Stimulated activated CD8-positive, alpha-beta memory T cell treated with anti-CD3 and anti-CD28 coated beads, Interleukin-15, amount 100 ng/mL, for 4 hours (primary cell): ENCODE measurements around the gene BMF.
"Not testable (repeated sequence)": the region's sequence is repeated elsewhere in the genome, so short reads cannot be mapped to it uniquely, and the experiment has no call there.

Source experiments
- DNase-seq, 2 donors: peaks; one replicate each; pipeline ENCODE4 v3.0.0-alpha.2; 2020; ENCODE audit warnings: low read depth in 2 of 2

BMF gene, protein sequence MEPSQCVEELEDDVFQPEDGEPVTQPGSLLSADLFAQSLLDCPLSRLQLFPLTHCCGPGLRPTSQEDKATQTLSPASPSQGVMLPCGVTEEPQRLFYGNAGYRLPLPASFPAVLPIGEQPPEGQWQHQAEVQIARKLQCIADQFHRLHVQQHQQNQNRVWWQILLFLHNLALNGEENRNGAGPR

DNA sequence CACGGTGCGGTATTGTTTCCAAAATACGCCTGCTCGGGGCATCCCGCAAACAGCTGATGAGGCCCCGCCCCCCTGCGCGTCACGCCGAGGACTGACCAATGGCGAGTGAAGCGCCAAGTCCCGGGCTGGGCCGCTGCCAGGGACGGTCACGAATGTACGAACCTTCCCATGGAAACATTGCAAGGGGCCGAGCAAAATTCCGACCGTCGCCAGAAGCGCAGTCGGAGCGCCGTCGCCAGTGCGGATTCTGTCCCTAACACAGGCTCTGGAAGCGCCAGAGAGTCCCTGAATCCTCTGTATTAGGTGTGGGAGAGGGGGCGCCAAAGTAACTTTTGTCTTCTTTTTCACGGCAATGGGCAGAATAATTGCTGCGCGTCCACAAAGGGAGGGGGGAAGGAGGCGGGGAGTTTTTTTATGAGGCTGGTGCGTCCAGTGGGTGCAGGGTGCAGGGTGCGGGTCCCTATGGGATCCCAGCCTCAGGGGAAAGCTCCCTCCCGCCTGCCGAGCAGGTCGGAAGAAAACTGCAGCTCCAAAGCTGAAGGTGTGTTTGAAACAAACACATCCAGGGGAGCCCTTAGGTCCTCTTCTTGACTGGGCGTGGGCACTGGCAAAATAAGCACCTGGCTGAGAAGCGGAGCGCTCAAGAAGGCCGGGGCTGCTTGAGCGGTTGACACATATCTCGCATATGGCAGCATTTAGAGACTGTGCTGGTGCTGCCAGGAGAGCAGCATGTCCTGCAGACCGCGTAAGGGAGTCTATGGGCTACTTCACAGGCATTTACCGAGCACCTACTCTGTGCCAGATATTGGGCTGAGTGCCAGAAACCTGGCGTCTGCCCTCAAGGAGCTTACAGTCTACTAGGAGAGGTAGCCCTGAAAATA lies at the start of gene BMF:
Gene BMF, minus strand, starts transcription at position 25 of the 881 bp plus-strand sequence. CDS start 2,793 bp downstream, outside the sequence.
- DNase-seq = peak; percentile 89 to 90

DNA sequence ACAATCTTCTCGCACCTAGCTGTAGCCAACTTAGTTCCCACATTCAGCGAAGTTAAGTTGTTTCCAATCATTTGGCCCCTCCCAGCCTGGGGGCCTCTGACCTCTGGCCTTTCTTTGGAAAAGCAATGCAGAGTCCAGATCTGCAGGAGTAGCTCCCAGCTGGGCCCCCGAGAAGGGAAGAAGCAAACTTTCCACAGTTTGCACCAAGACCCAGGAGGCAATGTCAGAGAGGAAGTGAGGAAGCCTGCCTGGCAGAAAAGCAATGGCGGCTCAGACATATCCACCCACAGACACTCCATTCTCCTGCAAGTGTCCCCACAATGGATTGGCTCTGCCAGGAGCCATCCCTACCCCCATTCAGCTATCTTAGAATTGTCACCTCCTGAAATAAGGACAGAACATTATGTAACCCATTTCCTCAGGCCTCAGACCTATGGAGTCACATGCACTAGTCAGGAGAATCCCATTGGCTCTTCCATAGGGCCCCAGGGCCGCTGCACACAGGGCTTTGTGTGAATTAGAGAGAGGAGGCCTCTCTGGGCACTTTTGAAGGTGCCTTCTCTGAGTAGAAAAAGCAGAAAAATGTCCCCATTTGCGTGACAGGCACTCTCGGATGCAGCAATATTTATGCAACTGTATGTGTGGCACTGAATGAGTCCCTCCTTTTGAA lies 49.2 kb upstream of the BMF start:
- no peak for DNase-seq

DNA sequence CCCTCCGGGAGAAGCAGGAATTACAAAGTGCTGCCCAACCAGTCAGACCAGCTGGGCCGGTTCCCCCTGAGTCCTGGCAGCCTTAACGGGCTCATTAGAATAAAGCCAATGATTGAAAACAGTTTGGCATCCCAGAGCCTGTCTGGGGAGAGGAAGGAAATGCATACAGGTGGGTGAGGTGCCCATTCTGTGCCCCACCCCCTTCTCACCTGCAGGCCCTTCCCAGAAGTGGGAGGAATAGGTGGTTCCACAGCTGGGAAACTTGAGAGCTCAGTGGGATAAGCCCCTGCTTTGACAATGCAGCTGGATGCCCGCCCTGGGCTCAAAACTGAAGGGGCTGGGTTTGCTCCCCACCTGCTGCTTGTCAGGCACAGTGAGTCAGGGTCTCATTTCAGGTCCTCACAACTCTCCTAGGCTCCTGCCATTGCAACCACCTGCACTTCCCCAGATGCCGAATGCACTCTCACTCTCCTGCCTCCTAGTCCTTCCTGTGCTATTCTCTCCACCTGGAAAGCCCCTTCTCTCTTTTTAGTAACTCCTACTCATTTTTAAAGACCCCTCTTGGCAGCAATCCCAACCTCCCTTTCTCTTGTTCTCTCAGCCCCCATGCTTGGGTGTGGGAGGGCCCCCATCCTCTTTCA lies 46.7 kb upstream of the BMF start:
- DNase-seq = no peak

DNA sequence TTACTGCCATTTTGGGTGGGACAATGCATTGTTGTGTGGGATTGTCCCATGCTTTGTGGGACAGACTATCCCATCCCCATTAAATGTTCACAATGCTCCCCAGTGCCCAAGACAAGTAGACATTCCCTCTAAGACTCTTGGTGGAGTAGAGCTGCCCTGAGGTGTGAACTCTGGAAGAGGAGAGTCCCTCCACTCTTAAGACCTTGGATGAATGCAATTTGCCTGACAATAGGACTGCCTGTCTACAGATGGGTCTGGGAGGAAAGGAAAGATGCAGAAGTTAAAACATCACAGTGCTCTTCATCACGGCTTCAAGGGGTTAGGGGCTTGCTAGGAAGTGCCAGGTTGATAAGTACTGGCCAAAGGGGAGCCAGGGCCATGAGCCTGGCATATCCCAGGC lies 46.1 kb upstream of the BMF start:
- not testable (repeated sequence) for DNase-seq

DNA sequence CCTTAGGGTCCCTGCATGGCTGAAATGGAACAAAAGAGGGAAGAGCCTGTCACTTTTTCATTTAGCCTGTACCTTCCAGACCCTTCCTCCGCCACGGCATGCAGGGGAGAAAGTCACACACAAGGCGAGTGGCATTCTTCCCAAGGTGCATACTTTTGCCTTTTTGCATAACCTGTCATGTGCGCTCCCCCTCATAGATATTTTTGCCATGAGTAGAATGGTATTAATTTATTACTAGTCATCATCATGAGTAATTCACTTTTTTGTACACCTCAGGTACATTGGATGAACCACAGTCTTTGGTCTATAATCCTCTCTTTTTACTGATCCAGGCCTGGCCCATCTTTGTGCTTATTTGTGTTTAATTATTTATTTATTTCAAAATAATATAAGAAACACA lies 43.3 kb upstream of the BMF start:
- no peak for DNase-seq

DNA sequence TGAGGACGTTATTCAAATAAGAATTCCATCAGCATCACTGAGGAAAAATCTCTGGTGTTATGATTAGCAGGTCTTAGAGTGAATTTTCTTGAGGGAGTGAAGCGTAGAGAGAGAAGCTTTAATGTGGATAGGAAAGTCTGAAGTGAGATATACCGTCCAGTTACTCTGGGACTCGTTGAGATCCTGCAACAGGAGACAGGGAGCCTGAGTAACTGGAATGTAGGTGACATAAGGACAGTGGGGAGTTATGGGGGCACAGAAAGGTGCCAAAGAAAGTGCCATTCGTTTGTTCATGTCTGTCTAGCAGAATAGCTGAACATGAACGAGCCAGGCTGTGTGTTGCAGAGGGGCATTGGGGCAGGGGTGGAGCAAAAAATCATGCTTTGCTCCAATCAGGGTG lies 42.8 kb upstream of the BMF start:
- DNase-seq = no peak

DNA sequence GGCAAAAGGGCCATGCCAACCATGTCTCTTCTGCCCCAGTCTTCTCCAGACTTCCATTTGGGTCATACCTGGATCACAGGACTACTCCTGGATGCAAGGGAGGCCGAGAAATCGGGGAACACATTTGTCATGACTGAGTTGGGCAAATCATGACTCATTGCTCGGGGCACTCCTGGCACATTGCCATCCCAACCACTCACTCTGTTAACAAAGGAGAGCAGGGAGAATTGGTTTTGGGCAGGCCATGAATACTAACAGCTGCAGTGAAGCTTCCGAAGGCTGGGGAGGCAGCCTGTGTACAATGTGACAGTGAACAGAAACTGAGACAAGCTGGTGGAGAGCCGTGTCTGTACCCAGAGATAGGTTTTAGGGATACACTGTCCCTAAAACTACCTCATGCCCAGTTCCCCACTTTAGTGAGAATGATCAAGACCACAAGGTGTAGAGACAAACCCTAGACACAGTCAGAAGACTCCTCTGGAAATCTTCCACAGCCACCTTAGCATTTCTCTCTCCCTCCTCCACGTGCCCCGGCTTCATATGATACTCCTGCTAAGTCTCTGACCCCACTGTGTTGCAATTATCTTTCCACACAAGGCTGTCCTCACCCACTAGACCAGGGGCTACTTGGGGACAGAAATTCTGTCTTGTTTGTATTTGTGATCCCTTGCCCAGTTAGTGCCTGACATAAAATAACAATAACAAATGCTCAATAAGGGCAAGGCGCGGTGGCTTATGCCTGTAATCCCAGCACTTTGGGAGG lies 41.7 kb upstream of the BMF start:
- DNase-seq = no peak

DNA sequence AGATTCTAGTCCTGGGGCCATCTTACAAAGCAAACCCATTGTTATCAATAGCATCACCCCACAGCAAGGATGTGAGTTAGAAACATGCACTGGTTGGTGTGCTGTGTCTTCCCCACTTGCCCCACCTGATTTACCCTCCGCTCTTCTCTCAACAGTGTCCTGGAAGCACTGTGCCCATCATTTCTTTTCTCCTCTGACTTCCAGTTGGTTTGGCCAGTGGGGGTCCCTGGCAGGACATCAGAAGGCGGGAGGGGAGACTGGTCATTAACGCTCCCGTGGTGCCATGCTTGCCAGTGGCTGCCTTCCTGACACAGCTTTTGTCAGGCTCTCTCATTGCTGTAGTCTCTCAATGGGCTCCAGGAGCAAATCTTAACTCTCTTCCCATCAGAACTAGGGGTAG lies 40.7 kb upstream of the BMF start:
- DNase-seq = no peak

DNA sequence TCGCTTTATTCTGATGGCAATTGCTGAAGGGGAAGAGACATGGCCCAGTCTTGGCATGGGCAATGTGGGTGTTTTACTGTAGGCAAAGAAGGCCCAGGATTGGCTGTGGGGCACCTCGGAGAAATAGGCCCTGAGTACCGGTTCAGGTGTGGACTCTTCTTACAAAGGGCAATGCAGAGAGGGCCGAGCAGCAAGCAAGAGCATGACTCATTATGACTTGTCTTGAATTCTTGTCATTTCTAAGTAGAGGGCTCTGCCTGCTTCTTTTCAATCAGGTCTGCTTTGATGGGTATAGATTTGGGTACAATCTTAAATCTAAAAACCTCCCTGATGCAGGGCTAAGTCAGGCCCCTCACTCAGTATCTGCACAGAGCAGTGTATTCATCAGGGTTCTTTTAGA lies 37.4 kb upstream of the BMF start:
- DNase-seq = no peak

DNA sequence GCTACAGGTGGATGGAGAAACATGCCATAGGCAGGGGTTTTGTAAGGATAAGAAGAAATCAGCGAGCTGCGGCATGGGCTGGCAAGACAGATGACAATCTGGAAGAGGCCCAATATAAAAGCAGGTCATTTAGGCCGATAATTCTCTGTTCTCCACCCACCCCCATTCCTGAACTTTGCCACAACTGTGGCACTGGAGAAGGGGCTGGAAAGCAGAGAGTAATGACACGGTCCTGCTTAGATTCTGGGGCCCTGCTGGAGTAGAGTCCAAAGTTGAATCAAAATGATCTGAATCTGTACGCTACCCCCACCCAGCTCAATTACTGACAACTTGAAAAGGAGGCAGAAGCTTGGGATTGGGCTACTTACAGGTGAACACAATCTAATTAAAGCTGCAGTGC lies 33.7 kb upstream of the BMF start:
- DNase-seq = no peak

DNA sequence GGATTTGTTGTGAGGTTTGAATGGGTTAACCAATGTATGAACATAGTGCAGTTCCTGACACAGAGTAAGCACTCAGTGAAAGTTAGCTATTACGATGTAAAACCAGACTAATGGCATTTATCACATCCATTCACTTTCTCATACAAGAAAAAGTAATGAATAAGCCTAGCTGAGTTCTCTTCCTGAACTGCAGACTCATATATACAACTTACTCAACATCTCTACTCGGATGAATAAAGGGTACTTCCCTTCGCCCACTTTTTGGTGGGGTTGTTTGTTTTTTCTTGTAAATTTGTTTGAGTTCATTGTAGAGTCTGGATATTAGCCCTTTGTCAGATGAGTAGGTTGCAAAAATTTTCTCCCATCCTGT lies 29.5 kb upstream of the BMF start:
- DNase-seq = not testable (repeated sequence)

DNA sequence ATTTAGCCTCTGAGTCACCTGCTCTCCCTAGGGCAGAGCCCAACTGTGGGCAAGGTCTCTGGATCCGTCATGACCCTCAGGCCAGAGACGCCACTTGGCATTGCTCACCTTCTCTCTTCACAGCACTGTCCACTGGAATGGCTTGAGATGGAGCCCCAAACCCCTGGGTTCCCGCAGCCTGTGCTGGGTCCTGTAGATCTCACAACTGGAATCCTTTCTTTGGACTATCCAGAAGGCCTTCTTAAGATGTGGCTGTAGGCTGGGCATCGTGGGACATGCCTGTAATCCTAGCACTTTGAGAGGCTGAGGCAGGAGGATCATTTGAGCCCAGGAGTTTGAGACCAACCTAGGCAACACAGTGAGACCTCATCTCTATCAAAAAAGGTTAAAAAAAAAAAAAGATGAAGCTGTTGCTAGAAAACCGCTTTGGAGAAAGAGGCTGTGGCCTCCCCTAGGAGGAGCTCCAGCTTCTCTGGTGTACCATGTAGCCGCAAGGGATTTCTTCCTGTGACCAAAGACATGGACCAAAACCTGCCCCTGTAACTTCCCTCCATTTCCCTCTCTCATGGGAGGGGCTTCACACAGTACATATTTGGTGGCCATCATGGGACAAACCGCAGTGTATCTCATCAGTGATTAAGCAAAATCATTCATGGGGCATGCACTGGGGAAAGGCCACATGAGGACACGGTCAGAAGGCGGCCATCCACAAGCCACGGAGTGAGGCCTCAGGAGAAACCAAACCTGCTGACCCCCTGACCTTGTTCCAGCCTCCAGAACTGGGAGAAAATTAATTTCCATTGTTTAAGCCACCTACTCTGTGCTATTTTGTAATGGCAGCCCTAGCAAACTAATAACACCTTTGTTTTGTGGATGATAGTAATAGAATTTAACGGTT lies 28.9 kb upstream of the BMF start:
- no peak for DNase-seq

DNA sequence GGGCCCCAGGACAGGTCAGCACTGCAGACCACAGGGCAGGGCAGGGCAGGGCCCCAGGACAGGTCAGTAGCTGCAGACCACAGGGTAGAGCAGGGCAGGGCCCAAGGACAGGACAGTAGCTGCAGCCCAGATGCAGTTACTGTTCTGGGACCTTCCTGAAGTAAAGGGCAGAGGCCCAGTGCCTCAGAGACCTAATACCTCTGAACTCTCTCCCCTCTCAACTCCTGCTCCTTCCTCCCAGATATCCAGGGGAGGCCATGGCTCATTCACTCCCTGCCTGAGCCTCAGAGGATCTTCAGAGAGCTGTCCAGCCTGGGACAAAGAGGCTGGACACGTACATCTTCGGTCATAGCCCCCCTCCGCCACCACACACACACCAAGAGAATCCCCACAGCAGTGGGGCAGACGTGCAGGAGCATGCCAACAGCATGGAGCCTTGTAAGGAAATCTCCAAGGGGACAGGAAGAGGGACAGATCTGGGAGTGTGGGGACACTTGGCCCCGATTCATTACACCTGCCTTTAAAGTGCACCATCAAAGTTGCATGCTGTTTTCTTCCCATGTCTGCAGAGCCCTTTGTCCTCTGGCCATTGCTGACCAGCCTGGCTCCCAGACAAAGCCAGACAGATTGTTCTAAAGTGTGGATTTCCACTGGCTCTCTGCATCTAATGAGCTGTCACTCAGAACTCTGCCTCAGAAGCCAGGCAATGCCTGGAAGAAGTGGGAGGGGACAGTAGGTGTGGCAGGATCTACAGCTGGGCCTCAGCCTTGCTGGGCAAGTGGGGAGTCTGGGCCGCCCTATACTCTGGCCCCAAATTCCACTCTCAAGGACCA lies 28.0 kb upstream of the BMF start:
- DNase-seq = no peak

DNA sequence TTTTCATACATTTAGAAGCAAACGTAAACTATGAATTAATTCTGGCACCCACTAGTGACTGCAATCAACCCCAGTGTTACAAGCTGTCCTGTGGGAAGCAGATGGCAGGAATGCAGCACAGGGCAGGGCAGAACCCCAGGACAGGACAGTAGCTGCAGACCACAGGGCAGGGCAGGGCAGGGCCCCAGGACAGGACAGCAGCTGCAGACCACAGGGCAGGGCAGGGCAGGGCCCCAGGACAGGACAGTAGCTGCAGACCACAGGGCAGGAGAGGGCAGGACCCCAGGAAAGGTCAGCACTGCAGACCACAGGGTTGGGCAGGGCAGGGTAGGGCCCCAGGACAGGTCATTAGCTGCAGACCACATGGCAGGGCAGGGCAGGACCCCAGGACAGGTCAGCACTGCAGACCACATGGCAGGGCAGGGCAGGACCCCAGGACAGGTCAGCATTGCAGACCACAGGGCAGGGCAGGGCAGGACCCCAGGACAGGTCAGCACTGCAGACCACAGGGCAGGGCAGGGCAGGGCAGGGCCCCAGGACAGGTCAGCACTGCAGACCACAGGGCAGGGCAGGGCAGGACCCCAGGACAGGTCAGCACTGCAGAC lies 27.3 kb upstream of the BMF start:
- DNase-seq = not testable (repeated sequence)

DNA sequence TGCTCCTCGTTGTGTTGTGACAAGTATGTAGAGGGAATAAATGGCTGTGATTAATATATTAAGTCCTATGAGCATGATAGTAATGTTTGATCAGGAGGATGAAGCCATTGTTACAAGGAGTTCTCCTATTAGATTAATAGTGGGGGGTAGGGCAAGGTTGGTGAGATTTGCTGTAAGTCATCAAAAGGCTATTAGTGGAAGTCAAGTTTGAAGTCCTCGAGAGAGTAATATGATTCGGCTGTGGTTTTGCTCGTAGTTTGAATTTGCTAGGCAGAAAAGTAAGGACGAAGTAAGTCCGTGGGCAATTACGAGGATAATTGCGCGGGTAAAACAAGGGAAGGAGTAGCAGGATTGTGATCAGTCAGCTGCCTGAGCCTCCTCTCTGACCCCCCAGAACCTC lies 26.2 kb upstream of the BMF start:
- no peak for DNase-seq

DNA sequence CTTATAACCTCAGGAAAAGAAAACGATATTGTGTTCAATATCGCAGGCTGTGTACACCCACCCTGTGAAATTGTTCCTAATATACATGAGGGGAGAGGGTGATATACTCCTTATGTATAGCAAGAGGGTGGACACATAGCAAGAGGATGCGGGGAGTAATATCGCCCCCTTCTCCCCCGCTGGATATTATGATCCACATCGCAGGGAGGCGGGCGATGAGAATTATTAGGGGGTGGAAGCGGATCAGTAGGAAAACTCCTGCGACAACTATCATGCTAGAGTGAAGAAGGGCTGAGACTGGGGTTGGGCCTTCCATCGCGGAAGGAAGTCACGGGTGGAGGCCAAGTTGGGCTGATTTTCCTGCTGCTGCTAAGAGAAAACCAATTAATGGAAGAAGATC lies 24.9 kb upstream of the BMF start:
- DNase-seq = no peak

DNA sequence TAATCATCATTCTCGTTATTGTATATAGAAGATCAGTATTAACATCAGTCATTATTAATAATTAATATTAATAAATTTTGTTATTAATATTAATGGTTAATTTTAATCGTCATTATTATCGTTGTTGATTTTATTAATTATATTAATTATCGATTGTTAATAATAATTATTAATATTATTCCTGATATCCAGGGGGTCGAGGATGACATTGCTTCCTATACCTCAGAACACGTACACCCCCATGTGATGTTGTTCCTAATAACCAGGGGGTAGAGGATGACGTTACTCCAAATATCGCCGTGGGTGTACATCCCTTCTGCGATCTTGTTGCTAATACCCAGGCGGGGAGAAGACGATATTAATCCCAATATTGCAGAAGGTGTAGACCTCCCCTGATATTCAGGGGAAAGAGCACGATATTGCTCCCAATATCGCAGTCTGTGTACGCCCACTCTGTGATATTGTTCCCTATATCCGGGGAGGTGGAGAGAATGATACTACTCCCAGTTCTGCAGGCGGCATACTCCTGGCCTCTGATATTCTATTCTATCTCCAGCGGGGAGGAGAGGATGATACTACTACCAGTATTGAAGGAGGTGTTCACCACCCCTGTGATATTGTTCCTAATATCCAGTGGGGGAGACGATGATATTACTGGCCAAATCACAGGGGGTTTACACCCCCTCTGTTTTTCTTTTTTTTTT lies 22.3 kb upstream of the BMF start:
- DNase-seq = no peak

DNA sequence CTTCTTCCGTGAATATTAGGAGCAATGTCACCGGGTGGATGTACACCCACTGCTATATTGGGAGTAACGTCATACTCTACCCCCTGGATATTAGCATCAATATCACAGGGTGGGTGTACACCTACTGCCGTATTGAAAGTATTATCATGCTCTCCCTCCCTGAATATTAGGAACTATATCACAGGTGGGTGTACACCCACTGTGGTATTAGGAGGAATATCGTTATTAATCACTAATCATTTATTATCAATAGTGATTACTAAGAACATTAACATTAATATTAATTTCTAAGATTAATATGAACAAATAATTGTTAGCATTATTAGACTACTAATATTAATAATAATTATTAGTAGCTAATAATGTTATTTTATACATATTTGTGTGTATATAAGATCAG lies 21.4 kb upstream of the BMF start:
- no peak for DNase-seq
